Hepatocyte (in vitro differentiated cells): Measurements from ENCODE around the gene ADAMTS3. TPM values are rescaled to one million over a fixed set of nuclear protein-coding genes. Genes with fewer than 3 reads are reported as not detected.

ENCODE experiments used
- DNase-seq: peaks from one replicate; pipeline ENCODE4 v3.0.0-alpha.2; 2016; ENCODE audit warnings: low spot score
- H2AFZ ChIP-seq: fragments of 200-600 bp; sonication (generic); 2 replicates; pipeline ENCODE4 v1.6.0; 2016; ENCODE audit warnings: antibody characterized with exemption, mild to moderate bottlenecking
- H3K27ac ChIP-seq: fragments of 200-600 bp; sonication (generic); 2 replicates; pipeline ENCODE4 v1.5.1; 2016; ENCODE audit warnings: mild to moderate bottlenecking
- H3K27me3 ChIP-seq: fragments of 200-600 bp; sonication (generic); 2 replicates; pipeline ENCODE4 v1.6.1; 2016
- H3K36me3 ChIP-seq: fragments of 200-600 bp; sonication (generic); replicated peaks from 2 replicates; pipeline ENCODE4 v1.5.1; 2016; ENCODE audit warnings: low read depth; ENCODE audit not compliant: insufficient read depth
- H3K4me1 ChIP-seq: fragments of 200-600 bp; sonication (generic); 2 replicates; pipeline ENCODE4 v1.5.1; 2016; ENCODE audit warnings: mild to moderate bottlenecking, moderate library complexity; ENCODE audit not compliant: insufficient read depth
- H3K4me2 ChIP-seq: fragments of 200-600 bp; sonication (generic); 2 replicates; pipeline ENCODE4 v1.6.0; 2016
- H3K4me3 ChIP-seq: fragments of 200-600 bp; sonication (generic); 2 replicates; pipeline ENCODE4 v1.5.1; 2016; ENCODE audit warnings: mild to moderate bottlenecking
- H3K79me2 ChIP-seq: fragments of 200-600 bp; sonication (generic); 2 replicates; pipeline ENCODE4 v1.6.0; 2017; ENCODE audit warnings: mild to moderate bottlenecking
- H3K9me2 ChIP-seq: fragments of 200-600 bp; sonication (generic); replicated peaks from 2 replicates; pipeline ENCODE4 v1.6.0; 2017; ENCODE audit warnings: mild to moderate bottlenecking; ENCODE audit not compliant: insufficient read depth
- H3K9me3 ChIP-seq: fragments of 200-600 bp; sonication (generic); 2 replicates; pipeline ENCODE4 v1.5.1; 2016; ENCODE audit warnings: low read depth, mild to moderate bottlenecking
- H4K20me1 ChIP-seq: fragments of 200-600 bp; sonication (generic); 2 replicates; pipeline ENCODE4 v1.6.0; 2016; ENCODE audit warnings: mild to moderate bottlenecking; ENCODE audit not compliant: insufficient read depth, poor library complexity, severe bottlenecking
- CTCF ChIP-seq: fragments of 200-600 bp; sonication (generic); IDR thresholded peaks from 2 replicates; pipeline ENCODE4 v1.5.1; 2016; ENCODE audit warnings: antibody characterized with exemption, mild to moderate bottlenecking; ENCODE audit not compliant: poor library complexity
- EZH2 ChIP-seq: fragments of 200-600 bp; sonication (generic); IDR thresholded peaks from 2 replicates; pipeline ENCODE4 v1.6.1; 2016; ENCODE audit warnings: antibody characterized with exemption, mild to moderate bottlenecking, borderline replicate concordance
- EZH2phosphoT487 ChIP-seq: fragments of 200-600 bp; sonication (generic); IDR thresholded peaks from one replicate; pipeline ENCODE4 v1.6.1; 2018; ENCODE audit warnings: antibody characterized with exemption, mild to moderate bottlenecking, low read depth, moderate library complexity; ENCODE audit not compliant: unreplicated experiment, severe bottlenecking
- WGBS: methylation state at CpG from one replicate; pipeline ENCODE4 v1.1.6; 2016; ENCODE audit warnings: low lambda C conversion rate; ENCODE audit errors: missing lambda C conversion rate; 5-methylcytosine and 5-hydroxymethylcytosine counted together
- polyA plus RNA-seq: library from polyadenylated mRNA; unstranded; fragments of >200 nt; fragmentation: Nextera tagmentation; extraction: Ambion mirVana; gene quantifications from 2 replicates; pipeline ENCODE4 v1.2.1, GENCODE V29; 2016
- total RNA-seq: library from RNA; depleted of rRNA; stranded (reverse); fragments of >200 nt; gene quantifications from 2 replicates; pipeline ENCODE4 v1.2.3, GENCODE V29; 2014

Gene ADAMTS3
- total and polyA plus RNA-seq, 2 experiments from 2014 or later = 0.59 to 5.8 TPM

DNA sequence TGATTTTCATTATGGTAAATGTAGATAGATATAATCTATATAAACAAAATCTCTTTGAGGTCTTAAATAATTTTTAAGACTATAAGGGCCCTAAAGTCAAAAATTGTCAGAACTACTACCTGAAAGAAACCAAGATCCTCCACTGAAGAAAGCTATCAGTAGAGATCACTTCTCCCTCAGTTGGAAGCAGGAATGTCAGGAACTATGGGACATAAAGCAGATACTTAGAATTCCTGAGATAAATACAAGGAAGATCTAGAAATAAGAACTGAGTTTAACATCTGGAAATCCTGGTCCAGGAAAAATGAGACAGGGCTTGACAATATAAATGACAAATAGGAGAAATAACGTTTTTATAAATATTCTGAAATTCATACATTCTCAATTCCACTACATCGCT is 97.2 kb downstream of the ADAMTS3 start:
- Histone ChIP-seq H3K4me2 (no peak overlapping the region), H2AFZ (no peak overlapping the region), H3K36me3 (no peaks in the 10 kb centered on the region), H3K4me1 (no peaks in the 10 kb centered on the region), H3K27me3 (no peaks in the 10 kb centered on the region), H3K4me3 (no peak overlapping the region), H3K9me2 (no peaks in the 10 kb centered on the region), H3K27ac (no peak overlapping the region), H3K79me2 (no peaks in the 10 kb centered on the region), H4K20me1 (no peaks in the 10 kb centered on the region), H3K9me3 (no peaks in the 10 kb centered on the region)
- WGBS = 66% methylated on average over 2 of the region's 2 CpGs
- DNase-seq = no peak
- TF ChIP-seq EZH2 = no peak
- TF ChIP-seq CTCF = no peak
- no peak for TF ChIP-seq EZH2phosphoT487

DNA sequence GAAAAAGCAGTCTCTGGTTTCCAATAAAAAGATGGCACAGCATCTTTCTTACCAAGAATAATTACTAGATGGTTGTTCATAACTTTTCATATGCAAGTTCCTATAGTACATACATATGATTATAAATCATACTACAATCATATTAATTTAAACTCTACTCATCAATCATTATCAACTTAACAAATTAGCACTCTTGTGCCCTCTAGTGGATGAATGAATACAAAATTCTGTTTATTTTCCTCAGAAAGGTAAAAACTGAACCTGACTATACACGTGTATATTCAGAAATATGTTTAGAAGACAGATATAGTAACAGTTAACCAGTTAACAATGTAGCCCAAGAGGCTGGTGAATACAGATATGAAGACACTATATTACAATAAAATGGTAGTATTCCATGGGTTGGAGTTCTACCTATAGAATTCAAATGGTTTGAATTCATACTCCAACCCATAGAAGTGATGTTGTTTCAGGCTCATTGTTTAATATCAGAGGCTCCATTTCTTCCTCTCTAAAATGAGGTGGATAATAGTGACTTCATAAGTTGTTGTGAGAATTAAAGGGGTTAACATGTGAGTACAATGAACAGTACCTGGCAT is 100.0 kb downstream of the ADAMTS3 start:
- TF ChIP-seq EZH2phosphoT487 = no peak
- peak; percentile 76 for TF ChIP-seq CTCF
- no peaks in the 10 kb centered on the region for H3K4me1 ChIP-seq
- WGBS = 15% methylated on average over 1 of the region's 1 CpG
- H3K27me3 ChIP-seq = no peaks in the 10 kb centered on the region
- no peak overlapping the region for H3K27ac ChIP-seq
- no peak overlapping the region for H3K4me3 ChIP-seq
- DNase-seq = peak; percentile 60
- no peaks in the 10 kb centered on the region for H3K9me3 ChIP-seq
- no peaks in the 10 kb centered on the region for H4K20me1 ChIP-seq
- no peaks in the 10 kb centered on the region for H3K79me2 ChIP-seq
- H3K36me3 ChIP-seq = no peaks in the 10 kb centered on the region
- H3K4me2 ChIP-seq = no peak overlapping the region
- H3K9me2 ChIP-seq = no peaks in the 10 kb centered on the region
- no peak overlapping the region for H2AFZ ChIP-seq

GRCh38 chr4:72467633-72468032 is 101.4 kb downstream of the ADAMTS3 start:
- no peaks in the 10 kb centered on the region for H3K4me1 ChIP-seq
- no peaks in the 10 kb centered on the region for H3K9me2 ChIP-seq
- no peaks in the 10 kb centered on the region for H3K79me2 ChIP-seq
- H3K36me3 ChIP-seq = no peaks in the 10 kb centered on the region
- no peak overlapping the region for H3K4me3 ChIP-seq
- no peak for DNase-seq
- H3K4me2 ChIP-seq = no peak overlapping the region
- H3K27me3 ChIP-seq = no peaks in the 10 kb centered on the region
- H2AFZ ChIP-seq = no peak overlapping the region
- no peak for TF ChIP-seq EZH2phosphoT487
- H3K27ac ChIP-seq = no peak overlapping the region
- no peaks in the 10 kb centered on the region for H3K9me3 ChIP-seq
- no peaks in the 10 kb centered on the region for H4K20me1 ChIP-seq

GRCh38 chr4:72463724-72464123 is 105.3 kb downstream of the ADAMTS3 start:
- Histone ChIP-seq H3K4me1 (no peaks in the 10 kb centered on the region), H3K9me2 (no peaks in the 10 kb centered on the region), H3K4me3 (no peak overlapping the region), H3K4me2 (no peak overlapping the region), H2AFZ (no peak overlapping the region), H3K27ac (no peak overlapping the region), H3K27me3 (no peaks in the 10 kb centered on the region), H3K36me3 (no peaks in the 10 kb centered on the region), H3K9me3 (no peaks in the 10 kb centered on the region), H3K79me2 (no peaks in the 10 kb centered on the region), H4K20me1 (no peaks in the 10 kb centered on the region)
- 63% methylated on average over 3 of the region's 3 CpGs for WGBS
- TF ChIP-seq EZH2phosphoT487 = no peak
- TF ChIP-seq CTCF = no peak
- no peak for TF ChIP-seq EZH2
- no peak for DNase-seq
